Measurements from ENCODE around the gene TRIM8.

Gene TRIM8

GRCh38 chr10:102701796-102702195 is 57.5 kb downstream of the TRIM8 start:
- no peak for DNase-seq (ENCODE audit: low read depth)
- H3K4me3 ChIP-seq (ENCODE audit: low read depth, low read length): no peak overlapping the region
- TF ChIP-seq, protein P1, sequence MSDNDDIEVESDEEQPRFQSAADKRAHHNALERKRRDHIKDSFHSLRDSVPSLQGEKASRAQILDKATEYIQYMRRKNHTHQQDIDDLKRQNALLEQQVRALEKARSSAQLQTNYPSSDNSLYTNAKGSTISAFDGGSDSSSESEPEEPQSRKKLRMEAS (IDR thresholded peaks at IDR 0.05; ENCODE audit: low read depth, low read length): no peak
- TF ChIP-seq, protein P2, sequence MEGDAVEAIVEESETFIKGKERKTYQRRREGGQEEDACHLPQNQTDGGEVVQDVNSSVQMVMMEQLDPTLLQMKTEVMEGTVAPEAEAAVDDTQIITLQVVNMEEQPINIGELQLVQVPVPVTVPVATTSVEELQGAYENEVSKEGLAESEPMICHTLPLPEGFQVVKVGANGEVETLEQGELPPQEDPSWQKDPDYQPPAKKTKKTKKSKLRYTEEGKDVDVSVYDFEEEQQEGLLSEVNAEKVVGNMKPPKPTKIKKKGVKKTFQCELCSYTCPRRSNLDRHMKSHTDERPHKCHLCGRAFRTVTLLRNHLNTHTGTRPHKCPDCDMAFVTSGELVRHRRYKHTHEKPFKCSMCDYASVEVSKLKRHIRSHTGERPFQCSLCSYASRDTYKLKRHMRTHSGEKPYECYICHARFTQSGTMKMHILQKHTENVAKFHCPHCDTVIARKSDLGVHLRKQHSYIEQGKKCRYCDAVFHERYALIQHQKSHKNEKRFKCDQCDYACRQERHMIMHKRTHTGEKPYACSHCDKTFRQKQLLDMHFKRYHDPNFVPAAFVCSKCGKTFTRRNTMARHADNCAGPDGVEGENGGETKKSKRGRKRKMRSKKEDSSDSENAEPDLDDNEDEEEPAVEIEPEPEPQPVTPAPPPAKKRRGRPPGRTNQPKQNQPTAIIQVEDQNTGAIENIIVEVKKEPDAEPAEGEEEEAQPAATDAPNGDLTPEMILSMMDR (IDR thresholded peaks at IDR 0.05; ENCODE audit: low read depth, low read length): no peak
- TF ChIP-seq MYC (IDR thresholded peaks at IDR 0.05; ENCODE audit: low read depth, low read length) (no peak), POLR2A (IDR thresholded peaks at IDR 0.05; ENCODE audit: extremely low read depth, insufficient read length) (no peak)

DNA sequence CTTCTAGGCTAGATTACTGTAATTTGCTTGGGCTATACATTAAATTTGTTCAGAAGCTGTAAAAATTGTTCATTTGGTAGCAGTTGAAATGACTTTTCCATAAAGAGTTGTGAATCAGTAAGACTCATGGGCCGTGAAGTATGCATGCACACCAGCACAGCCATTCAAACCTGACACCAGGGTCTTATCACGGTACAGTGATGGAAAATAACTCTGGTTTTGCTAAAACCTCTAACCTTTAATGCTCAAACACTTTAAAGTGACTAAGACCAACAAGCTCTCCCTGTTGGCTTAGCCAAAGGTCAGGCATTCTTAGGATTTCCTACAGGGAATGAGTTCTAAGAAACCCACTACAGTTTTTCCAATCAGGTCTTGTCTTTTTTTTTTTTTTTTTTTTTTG is 58.5 kb downstream of the TRIM8 start:
- no peak for DNase-seq (ENCODE audit: low read depth)
- no peak overlapping the region for H3K4me3 ChIP-seq (ENCODE audit: low read depth, low read length)
- TF ChIP-seq MYC (IDR thresholded peaks at IDR 0.05; ENCODE audit: low read depth, low read length) (no peak), POLR2A (IDR thresholded peaks at IDR 0.05; ENCODE audit: extremely low read depth, insufficient read length) (no peak)
- TF ChIP-seq, protein P2 (IDR thresholded peaks at IDR 0.05; ENCODE audit: low read depth, low read length): no peak
- TF ChIP-seq, protein P1 (IDR thresholded peaks at IDR 0.05; ENCODE audit: low read depth, low read length): no peak

- H3K4me3 ChIP-seq (ENCODE audit: low read depth, low read length): no peak overlapping the region
- DNase-seq (ENCODE audit: low read depth): no peak
- no peak for TF ChIP-seq MYC (IDR thresholded peaks at IDR 0.05; ENCODE audit: low read depth, low read length)
Observed at GRCh38 chr10:102704915-102705314, 60.6 kb downstream of the TRIM8 start.

- no peak overlapping the region for H3K4me3 ChIP-seq (ENCODE audit: low read depth, low read length)
- no peak for DNase-seq (ENCODE audit: low read depth)
- TF ChIP-seq MYC (IDR thresholded peaks at IDR 0.05; ENCODE audit: low read depth, low read length) (no peak), POLR2A (IDR thresholded peaks at IDR 0.05; ENCODE audit: extremely low read depth, insufficient read length) (no peak)
- TF ChIP-seq, protein P1 (IDR thresholded peaks at IDR 0.05; ENCODE audit: low read depth, low read length): no peak
- TF ChIP-seq, protein P2 (IDR thresholded peaks at IDR 0.05; ENCODE audit: low read depth, low read length): no peak
Observed at GRCh38 chr10:102705531-102705930, 61.3 kb downstream of the TRIM8 start.

All from NB4 (cell line).